Lung (tissue), 12 donors: Measurements from ENCODE around the gene C1orf167. TPM values are rescaled to one million over a fixed set of nuclear protein-coding genes. Genes with fewer than 3 reads are reported as not detected.

Experiments
- ATAC-seq: fragments of 200-7000 bp; cut with Tn5 transposase; one replicate; pipeline ENCODE4 v1.9.1; 2020; ENCODE audit warnings: moderate number of reproducible peaks; ENCODE audit not compliant: insufficient read depth, low FRiP score
- DNase-seq, 3 donors: peaks; one replicate each; pipeline ENCODE4 v3.0.0-alpha.2; 2013 to 2017
- H3K27ac ChIP-seq, 2 donors: one replicate each; pipeline ENCODE4 v1.5.1; 2013; ENCODE audit warnings: mild to moderate bottlenecking in 2 of 2, moderate library complexity in 2 of 2, control low read depth in 1 of 2, inconsistent platforms in 1 of 2, low read depth in 1 of 2, low read length in 1 of 2
- H3K27me3 ChIP-seq, 3 donors: one replicate each; pipeline ENCODE4 v1.5.1; 2013; ENCODE audit warnings: low read length in 2 of 3; ENCODE audit not compliant: control insufficient read depth in 3 of 3, insufficient read depth in 3 of 3
- H3K36me3 ChIP-seq, 4 donors: one replicate each; pipeline ENCODE4 v1.5.1; 2013; ENCODE audit warnings: low read length in 4 of 4, mild to moderate bottlenecking in 1 of 4, moderate library complexity in 1 of 4; ENCODE audit not compliant: control insufficient read depth in 4 of 4, insufficient read depth in 4 of 4
- H3K4me1 ChIP-seq, 5 donors: one replicate each; pipeline ENCODE4 v1.5.1; 2013; ENCODE audit warnings: low read length in 5 of 5, mild to moderate bottlenecking in 2 of 5, moderate library complexity in 1 of 5; ENCODE audit not compliant: control insufficient read depth in 5 of 5, insufficient read depth in 5 of 5
- H3K4me3 ChIP-seq: one replicate; pipeline ENCODE4 v1.5.1; 2013; ENCODE audit warnings: mild to moderate bottlenecking, control low read depth, moderate library complexity
- H3K9ac ChIP-seq, 2 donors: one replicate each; pipeline ENCODE4 v1.5.1; 2013; ENCODE audit warnings: low read length in 2 of 2, control low read depth in 1 of 2; ENCODE audit not compliant: insufficient read depth in 1 of 2
- H3K9me3 ChIP-seq, 4 donors: one replicate each; pipeline ENCODE4 v1.5.1; 2013; ENCODE audit warnings: low read length in 3 of 4, mild to moderate bottlenecking in 1 of 4, moderate library complexity in 1 of 4; ENCODE audit not compliant: control insufficient read depth in 4 of 4, insufficient read depth in 3 of 4
- WGBS, 2 donors: extraction: QIAGEN DNeasy Blood & Tissue Kit; methylation state at CpG; one replicate each; pipeline ENCODE4 v1.1.7; 2013; 5-methylcytosine and 5-hydroxymethylcytosine counted together
- polyA plus RNA-seq, 2 donors: library from polyadenylated mRNA; stranded (reverse); fragments of 200-250 nt; gene quantifications; one replicate each; pipeline ENCODE4 v1.2.1, GENCODE V29; 2013
- total RNA-seq, 2 donors: library from RNA; depleted of rRNA in 1 of 2; stranded (reverse); fragments of >200 nt in 1 of 2; gene quantifications; one replicate each; pipeline ENCODE4 v1.2.1, GENCODE V29; 2014 to 2021
- TF ChIP-seq, protein P1 (sequence below): IDR thresholded peaks from 2 replicates; pipeline ENCODE4 v1.5.1; 2012; ENCODE audit warnings: mild to moderate bottlenecking; ENCODE audit errors: control extremely low read depth, extremely low read depth
- donor health status: control.
- donor health status: control.
- donor health status: Bipolar disorder and iron deficiency.
- donor health status: healthy.
- donor health status: DM: yes; HTN: yes; CAD: no.

The C1orf167 gene
- total and polyA plus RNA-seq, 4 donors = 0.91 to 11.3 (median 9.1) TPM

DNA sequence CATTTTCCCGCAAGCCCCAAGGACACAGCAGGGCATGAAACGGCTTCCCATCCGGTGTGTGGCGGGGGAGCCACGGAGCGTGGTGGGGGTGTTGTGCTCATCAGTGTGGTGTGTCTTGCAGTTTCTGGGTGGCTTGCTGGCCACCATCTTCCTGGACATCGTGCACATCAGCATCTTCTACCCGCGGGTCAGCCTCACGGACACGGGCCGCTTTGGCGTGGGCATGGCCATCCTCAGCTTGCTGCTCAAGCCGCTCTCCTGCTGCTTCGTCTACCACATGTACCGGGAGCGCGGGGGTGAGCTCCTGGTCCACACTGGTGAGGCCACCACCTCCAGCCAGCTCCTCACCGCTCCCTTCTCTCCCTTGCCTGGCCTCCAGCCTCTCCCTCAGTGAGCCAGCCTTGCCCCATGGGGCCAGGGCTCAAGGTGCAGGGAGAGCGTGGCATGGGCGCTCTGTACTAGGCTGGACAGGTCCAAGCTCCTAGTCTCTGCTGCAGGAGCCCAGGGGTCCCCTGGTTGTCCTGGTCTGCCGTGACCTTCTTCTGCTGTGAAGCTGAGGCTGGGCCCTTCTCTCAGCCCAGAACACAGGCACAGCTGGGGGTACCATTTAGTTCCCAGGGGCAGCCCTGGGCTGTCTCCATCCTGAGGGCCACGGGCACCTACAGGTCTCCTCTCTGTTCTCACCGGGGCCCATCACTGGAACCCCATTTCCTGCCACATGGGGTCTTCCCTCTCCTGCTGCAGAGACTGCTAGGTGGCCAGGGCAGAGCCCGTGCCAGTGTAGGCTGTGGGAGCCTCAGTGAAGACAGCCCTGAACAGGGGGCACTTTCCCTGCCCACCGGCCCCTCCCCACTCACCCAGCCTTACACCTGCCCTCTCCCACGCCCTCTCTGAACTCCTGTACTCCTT lies 13.4 kb upstream of the C1orf167 start:
- 91 to 95% methylated on average over 27 of the region's 27 CpGs for WGBS, 2 donors
- no peaks in the 10 kb centered on the region for H3K9me3 ChIP-seq
- H3K9ac ChIP-seq = no peak overlapping the region
- no peaks in the 10 kb centered on the region for H3K4me1 ChIP-seq
- no peak overlapping the region for H3K4me3 ChIP-seq
- TF ChIP-seq, protein P1, sequence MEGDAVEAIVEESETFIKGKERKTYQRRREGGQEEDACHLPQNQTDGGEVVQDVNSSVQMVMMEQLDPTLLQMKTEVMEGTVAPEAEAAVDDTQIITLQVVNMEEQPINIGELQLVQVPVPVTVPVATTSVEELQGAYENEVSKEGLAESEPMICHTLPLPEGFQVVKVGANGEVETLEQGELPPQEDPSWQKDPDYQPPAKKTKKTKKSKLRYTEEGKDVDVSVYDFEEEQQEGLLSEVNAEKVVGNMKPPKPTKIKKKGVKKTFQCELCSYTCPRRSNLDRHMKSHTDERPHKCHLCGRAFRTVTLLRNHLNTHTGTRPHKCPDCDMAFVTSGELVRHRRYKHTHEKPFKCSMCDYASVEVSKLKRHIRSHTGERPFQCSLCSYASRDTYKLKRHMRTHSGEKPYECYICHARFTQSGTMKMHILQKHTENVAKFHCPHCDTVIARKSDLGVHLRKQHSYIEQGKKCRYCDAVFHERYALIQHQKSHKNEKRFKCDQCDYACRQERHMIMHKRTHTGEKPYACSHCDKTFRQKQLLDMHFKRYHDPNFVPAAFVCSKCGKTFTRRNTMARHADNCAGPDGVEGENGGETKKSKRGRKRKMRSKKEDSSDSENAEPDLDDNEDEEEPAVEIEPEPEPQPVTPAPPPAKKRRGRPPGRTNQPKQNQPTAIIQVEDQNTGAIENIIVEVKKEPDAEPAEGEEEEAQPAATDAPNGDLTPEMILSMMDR = no peak
- no peak for ATAC-seq
- no peaks in the 10 kb centered on the region for H3K27me3 ChIP-seq
- H3K27ac ChIP-seq = no peak overlapping the region
- no peak for DNase-seq
- peaks cover 0 to 52% (median 5%) of the 10 kb centered on the region in 4 donors for H3K36me3 ChIP-seq

DNA sequence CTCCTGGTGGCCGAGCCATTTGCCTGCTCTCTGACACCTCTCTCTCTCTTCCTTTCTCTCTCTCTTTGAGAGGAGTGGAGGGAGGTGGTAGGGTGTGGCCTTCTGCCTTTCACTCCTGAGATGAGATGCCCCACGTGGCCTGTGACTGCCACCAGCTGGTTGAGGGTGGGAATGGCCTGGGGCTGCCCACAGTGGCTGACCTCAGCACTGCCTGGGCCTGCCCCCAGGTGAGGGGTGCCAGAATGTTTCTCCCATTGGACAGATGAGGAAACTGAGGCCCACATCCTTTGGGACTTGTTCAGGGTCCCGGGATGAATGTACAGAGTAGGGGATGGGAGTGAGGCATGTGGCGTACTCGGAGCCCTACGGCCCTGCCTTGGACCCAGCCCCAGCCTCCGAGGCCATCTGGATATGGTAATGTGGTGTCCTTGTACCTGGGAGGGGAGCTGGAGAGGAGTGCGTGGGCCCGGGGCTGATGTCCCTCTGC lies 12.7 kb upstream of the C1orf167 start:
- H3K4me3 ChIP-seq = no peak overlapping the region
- H3K27me3 ChIP-seq = no peaks in the 10 kb centered on the region
- no peak for ATAC-seq
- H3K4me1 ChIP-seq = no peaks in the 10 kb centered on the region
- TF ChIP-seq, protein P1 = peak; percentile 11
- no peaks in the 10 kb centered on the region for H3K9me3 ChIP-seq
- no peak for DNase-seq
- H3K9ac ChIP-seq = no peak overlapping the region
- H3K27ac ChIP-seq = no peak overlapping the region
- H3K36me3 ChIP-seq = peaks cover 0 to 50% (median 5%) of the 10 kb centered on the region in 4 donors
- 73 to 78% methylated on average over 9 of the region's 9 CpGs for WGBS, 2 donors

DNA sequence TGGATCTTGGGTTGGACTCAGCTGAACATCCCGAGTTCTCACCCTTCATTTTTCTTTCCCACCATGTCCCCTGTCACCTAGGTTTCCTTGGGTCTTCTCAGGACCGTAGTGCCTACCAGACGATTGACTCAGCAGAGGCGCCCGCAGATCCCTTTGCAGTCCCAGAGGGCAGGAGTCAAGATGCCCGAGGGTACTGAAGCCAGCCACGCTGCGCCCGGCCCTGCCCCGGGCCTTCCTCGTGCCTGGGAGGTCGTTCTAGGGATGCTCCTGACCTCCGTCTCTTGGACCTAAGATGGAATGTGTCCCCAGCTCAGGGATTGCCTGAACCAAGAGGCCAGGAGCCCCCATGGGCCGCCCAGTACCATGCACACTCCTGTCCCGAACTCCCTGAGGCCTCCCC lies 12.0 kb upstream of the C1orf167 start:
- WGBS, 2 donors = 95 to 96% methylated on average over 15 of the region's 15 CpGs
- TF ChIP-seq, protein P1 = no peak
- Histone ChIP-seq H3K27me3 (no peaks in the 10 kb centered on the region), H3K9ac (no peak overlapping the region), H3K27ac (no peak overlapping the region), H3K4me3 (no peak overlapping the region), H3K4me1 (no peaks in the 10 kb centered on the region), H3K36me3 (peaks cover 0 to 48% (median 5%) of the 10 kb centered on the region in 4 donors), H3K9me3 (no peaks in the 10 kb centered on the region)
- no peak for DNase-seq
- no peak for ATAC-seq
